Skin epidermis (tissue), 12 donors: ENCODE measurements around the gene ZMYM2.
"Not testable (repeated sequence)": the region's sequence is repeated elsewhere in the genome, so short reads cannot be mapped to it uniquely, and the experiment has no call there.

Experiments
- H3K27ac ChIP-seq, 21 experiments: fragments of 200-600 bp; sonication (generic) in 11 of 21; one replicate each; pipeline ENCODE4 v1.5.0; 2020; ENCODE audit warnings: mild to moderate bottlenecking in 3 of 21, inconsistent platforms in 2 of 21, moderate library complexity in 2 of 21
- H3K4me3 ChIP-seq, 7 experiments: fragments of 200-600 bp; sonication (generic) in 2 of 7; one replicate each; pipeline ENCODE4 v1.5.0; 2020; ENCODE audit warnings: inconsistent platforms in 2 of 7, mild to moderate bottlenecking in 2 of 7, moderate library complexity in 1 of 7

Gene ZMYM2

DNA sequence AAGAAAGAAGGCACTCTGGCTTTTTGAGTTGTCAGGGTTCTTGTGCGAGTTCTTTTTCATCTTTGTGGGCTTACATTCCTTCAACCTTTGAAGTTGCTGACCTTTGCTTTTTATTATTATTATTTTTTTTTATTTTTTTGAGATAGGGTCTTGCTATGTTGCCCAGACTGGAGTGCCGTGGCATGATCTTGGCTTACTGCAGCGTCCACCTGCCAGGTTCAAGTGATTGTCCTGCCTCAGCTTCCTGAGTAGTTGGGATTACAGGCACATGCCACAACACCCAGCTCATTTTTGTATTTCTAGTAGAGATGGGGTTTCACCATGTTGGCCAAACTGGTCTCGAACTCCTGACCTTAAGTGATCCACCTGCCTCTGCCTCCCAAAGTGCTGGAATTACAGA lies 84.1 kb downstream of the ZMYM2 start:
- H3K27ac ChIP-seq, H3K4me3 ChIP-seq: not testable (repeated sequence)

DNA sequence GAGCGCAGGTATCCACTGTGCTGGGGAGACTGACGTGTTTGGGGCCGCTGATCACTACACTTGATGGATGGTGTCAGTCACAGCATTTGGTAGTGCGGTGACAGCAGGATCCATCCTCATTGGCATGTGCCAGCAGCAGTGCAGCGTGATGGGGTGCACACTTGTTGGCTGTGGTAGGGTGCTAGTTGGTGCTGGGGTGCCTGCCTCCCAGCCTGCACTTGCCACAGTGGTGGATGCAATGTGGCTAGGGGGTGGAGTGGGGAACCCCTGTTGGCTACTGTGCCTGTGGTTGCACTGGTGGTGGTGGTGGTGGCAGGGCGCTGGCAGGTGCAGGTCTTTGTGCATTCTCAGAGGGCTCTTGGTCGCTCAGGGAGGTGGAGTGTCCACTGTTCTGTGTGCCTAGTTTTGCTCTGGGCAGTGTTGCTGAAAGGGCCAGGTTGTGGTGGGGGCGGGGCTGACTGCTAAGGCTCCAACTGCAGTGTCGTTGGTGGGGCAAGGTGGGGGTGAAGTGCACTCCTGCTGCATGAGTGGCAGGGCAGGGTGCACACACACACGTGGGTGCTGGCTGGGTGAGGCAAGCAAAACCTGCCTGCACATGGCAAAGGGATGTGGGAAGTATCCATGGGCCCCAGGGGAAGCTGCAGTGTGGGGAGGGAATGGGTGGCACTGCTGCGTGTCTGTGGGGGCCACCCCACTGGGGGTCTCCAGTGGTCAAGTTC lies 84.8 kb downstream of the ZMYM2 start:
- no peak overlapping the region for H3K27ac ChIP-seq

DNA sequence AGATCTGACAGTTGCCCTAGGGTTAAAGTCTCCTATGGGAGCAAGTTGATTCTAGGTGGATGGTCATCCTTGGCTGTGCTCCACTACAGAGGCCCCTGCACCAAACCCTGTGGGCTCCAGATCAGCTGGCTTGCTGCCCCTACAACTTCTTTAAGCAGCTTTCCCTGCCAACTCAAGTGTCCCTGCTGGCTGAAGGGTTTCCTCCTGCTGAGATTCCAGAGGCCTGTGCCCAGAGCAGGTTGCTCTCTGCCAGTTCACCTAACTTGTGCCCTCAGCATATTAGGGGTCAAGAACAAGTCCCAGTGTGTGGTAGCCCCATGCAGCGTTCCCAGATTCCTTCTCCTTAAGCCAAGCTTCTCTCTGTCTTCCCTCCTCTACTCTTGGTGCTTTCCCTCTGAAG lies 85.6 kb downstream of the ZMYM2 start:
- no peak overlapping the region for H3K4me3 ChIP-seq
- H3K27ac ChIP-seq, result no peak overlapping the region

More for the DNA sequence above, 84.8 kb downstream of the ZMYM2 start:
- no peak overlapping the region for H3K4me3 ChIP-seq

DNA sequence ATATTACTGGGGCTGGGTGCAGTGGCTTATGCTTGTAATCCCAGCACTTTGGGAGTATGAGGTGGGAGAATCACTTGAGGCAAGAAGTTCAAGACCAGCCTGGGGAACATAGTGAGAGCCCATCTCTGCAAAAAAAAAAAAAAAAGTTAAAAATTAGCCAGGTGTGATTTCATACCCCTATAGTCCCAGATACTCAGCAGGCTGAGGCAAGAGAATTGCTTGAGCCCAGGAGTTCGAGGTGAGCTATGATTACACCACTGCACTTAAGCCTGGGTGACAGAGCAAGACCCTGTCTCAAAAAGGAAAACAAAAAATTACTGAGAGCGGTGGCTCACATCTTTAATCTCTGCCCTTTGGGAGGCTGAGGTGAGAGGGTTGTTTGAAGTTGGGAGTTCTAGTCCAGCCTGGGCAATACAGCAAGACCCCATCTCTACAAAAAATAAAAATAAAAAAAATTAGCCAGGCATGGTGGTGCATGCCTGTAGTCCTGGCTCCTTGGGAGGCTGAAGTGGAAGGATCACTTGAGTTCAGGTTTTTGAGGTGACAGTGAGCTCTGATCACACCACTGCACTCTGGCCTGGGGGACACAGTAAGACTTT lies 87.5 kb downstream of the ZMYM2 start:
- Histone ChIP-seq H3K27ac (no peak overlapping the region), H3K4me3 (no peak overlapping the region)

DNA sequence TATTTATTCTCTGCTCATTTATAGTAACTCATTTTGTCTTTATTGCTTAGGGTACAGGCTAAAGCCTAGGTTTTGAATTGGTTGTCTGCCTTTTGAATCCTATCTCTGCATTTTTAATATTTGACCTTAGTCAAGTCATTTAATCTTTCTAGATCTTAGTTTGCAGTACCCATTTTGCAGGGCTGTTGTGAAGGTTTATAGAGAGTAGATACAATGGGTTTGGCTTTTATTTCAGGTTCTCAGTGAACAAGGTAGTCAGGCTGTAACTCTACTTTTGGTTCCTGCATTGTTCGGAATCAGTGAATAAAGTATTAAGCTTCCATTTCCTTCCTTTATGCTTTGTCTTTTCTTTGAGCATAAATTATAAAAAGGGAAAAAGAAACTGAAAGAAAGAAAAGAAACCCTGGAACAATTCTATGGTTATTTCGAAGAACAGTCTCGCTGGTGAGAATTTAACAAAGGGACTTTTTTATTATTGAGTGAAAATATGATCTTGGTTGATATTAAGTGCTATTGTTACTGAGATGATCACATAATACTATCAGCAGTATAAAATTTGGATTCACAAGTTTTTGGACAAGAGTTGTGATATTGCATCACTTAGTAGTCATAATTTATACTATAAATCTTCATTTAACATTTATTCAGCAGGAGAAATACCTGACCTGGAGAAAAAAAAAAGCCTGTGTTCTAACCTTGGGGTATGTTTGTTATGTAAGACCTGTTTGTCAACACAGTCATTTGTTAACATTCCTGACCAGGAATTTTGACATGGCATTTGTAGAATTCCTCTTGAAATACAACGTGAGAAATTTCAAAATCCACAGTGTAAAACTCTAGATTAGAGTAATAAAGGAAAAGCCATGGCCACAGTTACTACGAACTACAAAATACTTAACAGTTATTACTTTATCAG lies 91.3 kb downstream of the ZMYM2 start:
- Histone ChIP-seq H3K4me3 (no peak overlapping the region), H3K27ac (peak overlapping the region in 1 of 21 experiments; percentile 13)

DNA sequence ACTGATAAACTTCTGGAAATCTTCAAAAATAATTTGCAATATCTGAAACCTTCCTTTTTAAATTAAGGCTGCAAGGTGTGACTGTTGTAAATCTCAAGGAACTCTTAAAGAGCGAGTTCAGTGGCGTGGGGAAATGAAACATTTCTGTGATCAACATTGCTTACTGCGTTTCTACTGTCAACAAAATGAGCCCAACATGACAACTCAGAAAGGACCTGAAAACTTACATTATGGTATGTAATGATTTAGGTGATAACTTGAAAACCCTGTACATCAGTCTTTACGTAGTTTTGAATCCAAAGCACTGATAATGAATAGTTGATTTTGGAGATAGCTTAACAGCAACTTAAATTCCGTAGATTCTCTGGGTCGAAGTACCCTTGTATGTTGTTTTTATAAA lies 92.8 kb downstream of the ZMYM2 start:
- Histone ChIP-seq H3K4me3 (no peak overlapping the region), H3K27ac (no peak overlapping the region)

DNA sequence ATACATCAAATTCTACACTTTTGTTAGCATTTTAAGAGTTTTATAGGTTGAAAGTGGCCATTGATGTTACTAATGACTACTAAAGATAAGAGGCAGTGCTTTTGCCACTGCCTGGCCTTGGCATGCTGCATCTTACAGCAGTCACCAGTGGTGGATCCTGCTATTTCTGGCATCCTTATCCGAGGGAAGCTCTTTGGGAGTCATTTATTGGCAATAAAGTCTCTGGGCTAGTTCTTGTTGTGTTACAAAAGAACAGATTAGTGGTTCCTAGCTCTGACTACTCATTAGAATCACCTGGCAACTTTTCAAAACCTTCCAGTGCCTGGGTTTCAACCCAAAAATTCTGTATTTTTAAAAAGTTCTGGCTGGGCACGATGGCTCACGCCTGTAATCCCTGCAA lies 94.5 kb downstream of the ZMYM2 start:
- Histone ChIP-seq H3K27ac (no peak overlapping the region), H3K4me3 (no peak overlapping the region)

DNA sequence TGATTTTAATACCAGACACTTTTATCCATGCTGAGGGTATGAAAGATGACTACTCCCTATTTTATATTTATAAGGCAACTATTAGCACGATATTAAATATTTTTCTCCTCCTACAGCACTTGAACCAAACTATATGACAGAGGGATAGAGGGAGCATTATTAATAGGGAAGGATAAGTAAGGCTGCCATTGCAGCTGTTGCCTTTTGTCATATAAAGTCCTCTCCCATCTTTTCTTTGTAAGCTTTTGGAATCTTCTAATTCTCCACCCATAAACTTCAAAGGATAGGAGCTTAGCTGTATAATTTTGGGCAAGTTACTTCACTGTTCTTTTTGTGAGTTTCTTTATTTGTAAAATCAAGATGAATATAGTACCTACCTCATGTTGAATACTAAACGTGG lies 95.4 kb downstream of the ZMYM2 start:
- Histone ChIP-seq H3K4me3 (no peak overlapping the region), H3K27ac (no peak overlapping the region)

DNA sequence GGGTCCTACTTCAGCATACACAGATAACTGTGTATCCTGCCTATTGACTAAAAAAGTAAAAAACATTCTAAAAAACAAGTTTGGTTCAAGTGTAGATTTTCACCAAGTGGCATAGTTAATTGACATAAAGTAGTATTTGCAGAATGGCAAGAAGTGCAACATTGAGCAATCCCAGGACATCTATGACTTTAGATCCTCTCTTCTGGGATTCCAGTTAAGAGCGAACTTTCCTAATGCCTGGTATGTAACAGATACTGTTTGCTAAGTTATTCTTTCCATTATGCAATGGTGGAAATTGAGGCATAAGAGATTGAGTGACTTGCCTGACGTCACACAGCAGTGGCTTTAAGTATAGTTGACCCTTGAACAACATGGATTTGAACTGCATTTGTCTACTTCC lies 96.1 kb downstream of the ZMYM2 start:
- Histone ChIP-seq H3K4me3 (no peak overlapping the region), H3K27ac (no peak overlapping the region)

DNA sequence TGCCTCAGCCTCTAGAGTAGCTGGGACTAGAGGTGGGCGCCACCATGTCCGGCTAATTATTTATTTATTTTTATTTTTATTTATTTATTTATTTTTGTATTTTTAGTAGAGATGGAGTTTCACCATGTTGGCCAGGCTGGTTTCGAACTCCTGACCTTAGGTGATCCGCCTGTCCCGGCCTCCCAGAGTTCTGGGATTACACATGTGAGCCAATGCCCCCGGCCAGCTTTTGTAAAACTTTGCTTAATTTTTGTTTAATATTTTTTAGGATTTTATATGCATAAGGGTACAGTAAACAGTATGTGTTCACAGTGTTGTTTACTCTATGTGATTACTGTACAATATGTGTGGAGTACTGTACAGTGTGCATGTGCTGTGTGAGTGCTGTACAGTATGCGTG lies 98.7 kb downstream of the ZMYM2 start:
- no peak overlapping the region for H3K27ac ChIP-seq
- no peak overlapping the region for H3K4me3 ChIP-seq

DNA sequence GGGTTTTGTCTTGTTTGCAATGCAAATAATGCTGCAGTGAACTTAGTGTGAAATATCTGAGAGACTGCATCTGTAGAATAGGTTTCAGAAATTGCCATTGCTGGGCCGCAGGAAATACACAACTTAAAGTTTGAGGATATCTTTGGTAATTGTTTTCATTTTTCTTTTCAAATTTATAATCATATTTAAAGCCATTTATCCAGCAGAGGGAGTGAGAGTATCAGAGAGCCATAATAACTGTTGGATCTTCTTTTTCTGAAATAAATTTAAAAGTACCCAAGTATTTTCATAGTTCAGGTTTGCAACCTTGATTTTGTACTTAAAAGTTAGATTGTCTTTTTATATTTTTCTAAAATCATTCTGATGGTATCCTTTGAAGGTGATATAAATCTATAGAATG lies 99.4 kb downstream of the ZMYM2 start:
- no peak overlapping the region for H3K27ac ChIP-seq
- H3K4me3 ChIP-seq, result no peak overlapping the region

DNA sequence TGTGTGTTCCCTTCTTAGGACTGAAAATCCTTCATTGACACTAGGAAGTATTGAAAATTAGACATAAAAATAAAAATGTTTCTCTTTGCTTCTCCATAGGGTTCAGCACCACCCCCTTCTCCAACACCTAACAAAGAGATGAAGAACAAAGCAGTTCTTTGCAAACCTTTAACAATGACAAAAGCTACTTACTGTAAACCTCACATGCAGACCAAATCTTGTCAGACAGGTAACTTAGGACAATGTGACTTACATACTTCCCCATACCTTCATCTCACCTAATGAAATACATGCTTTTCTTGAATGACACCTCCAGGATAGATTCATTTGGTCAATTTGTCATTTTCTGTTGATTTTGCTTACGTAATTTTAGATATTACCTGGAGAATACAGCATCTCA lies 99.9 kb downstream of the ZMYM2 start:
- no peak overlapping the region for H3K4me3 ChIP-seq
- no peak overlapping the region for H3K27ac ChIP-seq

DNA sequence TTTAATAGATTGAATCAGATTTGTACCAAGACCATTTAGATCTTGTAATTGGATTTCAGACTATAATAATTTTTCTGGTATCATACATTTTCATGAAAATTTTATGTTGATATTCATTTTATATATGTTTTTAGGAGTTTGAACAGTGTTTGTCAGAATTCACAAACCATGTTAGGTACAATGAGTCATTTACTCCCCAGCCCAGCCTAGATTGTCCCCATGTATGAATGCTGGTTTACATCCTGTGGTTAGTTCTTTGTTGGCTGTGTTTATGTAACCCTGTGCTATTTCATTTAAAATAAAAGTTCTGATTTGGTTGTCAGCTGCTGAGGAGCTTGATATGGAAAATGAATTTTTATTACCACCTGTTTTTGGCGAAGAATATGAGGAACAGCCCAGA lies 105.6 kb downstream of the ZMYM2 start:
- H3K27ac ChIP-seq, result no peak overlapping the region

DNA sequence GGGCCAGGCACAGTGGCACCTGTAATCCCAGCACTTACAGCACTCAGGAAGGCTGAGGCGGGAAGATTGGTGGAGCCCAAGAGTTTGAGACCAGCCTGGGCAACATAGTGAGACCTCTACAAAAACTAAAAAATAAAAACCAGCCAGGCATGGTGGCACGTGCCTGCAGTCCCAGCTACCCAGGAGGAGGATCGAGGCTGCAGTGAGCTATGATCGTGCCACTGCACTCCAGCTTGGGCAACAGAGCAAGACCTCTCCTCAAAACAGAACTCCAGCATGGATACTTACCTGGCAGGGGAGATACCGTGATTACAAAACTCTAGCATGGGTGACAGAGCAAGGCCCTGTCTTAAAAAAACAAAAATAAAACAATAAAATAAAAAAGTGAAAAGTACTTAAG lies 107.0 kb downstream of the ZMYM2 start:
- H3K4me3 ChIP-seq, result no peak overlapping the region
- no peak overlapping the region for H3K27ac ChIP-seq

More for the DNA sequence above, 105.6 kb downstream of the ZMYM2 start:
- no peak overlapping the region for H3K4me3 ChIP-seq

DNA sequence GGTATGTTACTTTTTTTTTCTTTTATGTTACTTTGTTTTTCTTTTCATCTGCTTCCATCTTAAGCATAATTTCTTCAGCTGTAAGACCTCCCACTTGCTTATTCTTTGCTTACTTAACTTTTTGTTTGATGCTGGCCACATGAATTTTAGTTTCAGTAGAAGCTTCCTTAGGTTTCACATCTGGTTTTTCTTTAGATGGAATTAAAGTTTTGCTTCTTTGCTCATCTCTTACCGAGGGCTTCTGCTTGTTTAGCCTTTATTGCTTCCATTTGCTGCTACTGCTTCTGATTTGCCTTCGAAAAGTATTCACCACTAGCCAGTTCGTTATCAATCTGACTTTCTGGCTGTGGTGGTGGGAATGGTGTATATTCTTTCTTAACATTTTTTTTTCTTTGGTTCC lies 111.4 kb downstream of the ZMYM2 start:
- no peak overlapping the region for H3K27ac ChIP-seq
- H3K4me3 ChIP-seq, result no peak overlapping the region

DNA sequence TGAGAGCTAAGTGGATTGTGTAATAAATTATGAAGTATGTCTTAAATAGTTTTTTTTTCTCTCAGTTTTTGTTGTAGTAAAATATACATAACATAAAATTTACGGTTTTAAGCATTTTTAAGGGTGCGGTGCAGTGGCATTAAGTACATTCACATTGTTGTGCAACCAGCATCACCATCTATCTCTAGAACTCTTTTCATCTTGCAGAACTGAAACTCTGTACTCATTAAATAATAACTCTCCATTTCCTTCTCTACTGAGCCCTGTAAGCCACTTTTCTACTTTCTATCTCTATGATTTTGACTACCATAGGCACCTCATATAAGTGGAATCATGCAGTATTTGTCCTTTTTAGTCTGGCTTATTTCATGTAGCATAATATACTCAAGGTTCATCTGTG lies 115.2 kb downstream of the ZMYM2 start:
- Histone ChIP-seq H3K27ac (no peak overlapping the region), H3K4me3 (no peak overlapping the region)

DNA sequence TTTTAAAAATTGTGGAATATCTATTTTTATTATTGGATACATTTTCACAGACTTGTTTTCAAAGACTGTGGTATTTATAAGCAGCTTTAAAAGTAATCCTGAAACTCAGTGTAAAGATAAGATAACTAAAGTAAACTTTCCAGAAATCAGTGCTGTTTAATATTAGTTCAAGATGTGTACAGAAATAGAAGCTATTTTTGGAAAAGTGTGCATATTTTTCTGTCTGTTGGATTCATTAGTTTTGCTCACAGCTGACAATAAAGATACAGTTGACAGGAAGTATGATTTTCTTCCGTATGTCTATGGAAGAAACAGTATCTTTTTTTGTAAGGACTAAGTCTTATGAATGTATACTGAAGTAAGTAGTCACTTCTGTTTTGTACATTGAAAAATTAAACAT lies 116.4 kb downstream of the ZMYM2 start:
- H3K27ac ChIP-seq, result no peak overlapping the region

DNA sequence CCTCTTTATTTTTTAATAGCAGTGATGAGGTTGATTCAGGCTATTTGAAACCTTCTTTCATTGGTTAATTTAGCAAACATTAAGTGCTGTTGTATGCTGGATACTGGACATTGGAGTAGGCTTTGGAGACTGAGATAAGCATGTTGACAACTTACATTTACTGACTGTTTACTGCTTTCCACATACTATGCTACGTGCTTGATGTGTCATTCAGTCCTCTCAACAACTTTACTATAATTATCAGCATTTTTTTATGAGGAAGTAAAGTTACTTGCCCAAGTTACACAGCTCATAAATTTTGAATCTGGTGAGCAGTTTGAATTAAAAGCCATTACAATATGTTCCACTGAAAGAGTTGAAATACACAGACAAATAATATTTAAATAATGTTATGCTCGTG lies 118.6 kb downstream of the ZMYM2 start:
- Histone ChIP-seq H3K27ac (no peak overlapping the region), H3K4me3 (no peak overlapping the region)

More for the DNA sequence above, 116.4 kb downstream of the ZMYM2 start:
- H3K4me3 ChIP-seq, result no peak overlapping the region

DNA sequence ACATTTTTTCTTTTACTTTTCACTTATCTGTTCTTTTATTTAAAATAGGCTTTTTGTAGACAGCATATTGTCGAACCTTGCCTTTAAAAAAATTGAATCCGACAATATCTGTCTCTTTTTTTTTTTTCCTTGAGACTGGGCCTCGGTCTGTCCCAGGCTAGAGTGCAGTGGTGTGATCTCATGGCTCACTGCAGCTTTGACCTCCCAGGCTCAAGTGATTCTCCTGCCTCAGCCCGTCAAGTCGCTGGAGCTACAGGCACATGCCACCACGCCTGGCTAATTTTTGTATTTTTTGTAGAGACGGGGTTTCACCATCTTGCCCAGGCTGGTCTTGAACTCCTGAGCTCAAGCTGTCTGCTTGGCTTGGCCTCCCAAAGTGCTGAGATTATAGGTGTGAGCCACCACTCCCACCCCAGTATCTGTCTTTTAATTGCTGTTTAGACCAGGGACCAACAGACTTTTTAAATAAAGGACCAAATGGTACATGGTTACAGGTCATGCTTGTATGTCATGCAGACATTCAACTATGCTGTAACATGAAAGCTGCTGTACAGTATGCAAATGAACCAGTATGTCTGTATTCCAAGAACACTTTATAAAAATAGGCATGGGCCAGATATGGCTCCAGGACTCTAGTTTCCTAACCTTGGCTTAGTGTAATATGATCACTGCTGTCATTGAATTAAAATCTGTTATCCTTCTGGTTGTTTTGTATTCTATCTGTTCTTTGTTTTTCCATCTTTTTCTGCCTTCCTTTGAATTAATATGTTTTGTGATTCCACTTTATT lies 122.0 kb downstream of the ZMYM2 start:
- H3K4me3 ChIP-seq, result no peak overlapping the region
- no peak overlapping the region for H3K27ac ChIP-seq

DNA sequence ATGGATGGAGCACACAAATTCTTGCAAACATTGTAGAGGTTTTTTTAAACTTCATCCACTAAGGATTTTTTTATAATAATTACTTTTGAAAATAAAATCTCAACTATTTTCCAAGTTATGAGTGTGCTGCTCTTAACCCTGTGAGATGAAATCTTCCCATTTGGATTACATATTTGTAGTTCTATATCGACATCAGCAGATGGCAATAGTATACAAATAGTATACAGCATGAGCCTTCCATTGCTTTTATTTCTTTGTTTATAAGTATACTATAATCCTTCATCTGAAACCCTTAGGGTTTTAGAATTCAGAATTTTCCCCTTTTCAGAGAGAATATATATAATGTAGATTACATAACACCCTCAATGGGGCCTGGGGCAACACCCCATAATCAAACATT lies 131.8 kb downstream of the ZMYM2 start:
- H3K4me3 ChIP-seq, result no peak overlapping the region
- H3K27ac ChIP-seq, result no peak overlapping the region
